Hematopoietic multipotent progenitor cell treated with erythropoietin and hydrocortisone succinate and interleukin-3 and kit ligand, for 4 days (in vitro differentiated cells): ENCODE measurements around the gene ATP9A.
A peak's percentile ranks its signal among the peaks of the same experiment; 100 is the strongest.

ENCODE experiments used
- DNase-seq: peaks from one replicate; pipeline ENCODE4 v3.0.0-alpha.2; 2015

ATP9A gene

GRCh38 chr20:51566594-51566993 is 201.6 kb downstream of the ATP9A start:
- no peak for DNase-seq

GRCh38 chr20:51565298-51566144 is 202.7 kb downstream of the ATP9A start:
- DNase-seq = peak; percentile 42

GRCh38 chr20:51563486-51564332 is 204.5 kb downstream of the ATP9A start:
- DNase-seq = peak; percentile 91

- DNase-seq = no peak
These were observed 205.1 kb downstream of the ATP9A start for GRCh38 chr20:51563174-51563485.

DNA sequence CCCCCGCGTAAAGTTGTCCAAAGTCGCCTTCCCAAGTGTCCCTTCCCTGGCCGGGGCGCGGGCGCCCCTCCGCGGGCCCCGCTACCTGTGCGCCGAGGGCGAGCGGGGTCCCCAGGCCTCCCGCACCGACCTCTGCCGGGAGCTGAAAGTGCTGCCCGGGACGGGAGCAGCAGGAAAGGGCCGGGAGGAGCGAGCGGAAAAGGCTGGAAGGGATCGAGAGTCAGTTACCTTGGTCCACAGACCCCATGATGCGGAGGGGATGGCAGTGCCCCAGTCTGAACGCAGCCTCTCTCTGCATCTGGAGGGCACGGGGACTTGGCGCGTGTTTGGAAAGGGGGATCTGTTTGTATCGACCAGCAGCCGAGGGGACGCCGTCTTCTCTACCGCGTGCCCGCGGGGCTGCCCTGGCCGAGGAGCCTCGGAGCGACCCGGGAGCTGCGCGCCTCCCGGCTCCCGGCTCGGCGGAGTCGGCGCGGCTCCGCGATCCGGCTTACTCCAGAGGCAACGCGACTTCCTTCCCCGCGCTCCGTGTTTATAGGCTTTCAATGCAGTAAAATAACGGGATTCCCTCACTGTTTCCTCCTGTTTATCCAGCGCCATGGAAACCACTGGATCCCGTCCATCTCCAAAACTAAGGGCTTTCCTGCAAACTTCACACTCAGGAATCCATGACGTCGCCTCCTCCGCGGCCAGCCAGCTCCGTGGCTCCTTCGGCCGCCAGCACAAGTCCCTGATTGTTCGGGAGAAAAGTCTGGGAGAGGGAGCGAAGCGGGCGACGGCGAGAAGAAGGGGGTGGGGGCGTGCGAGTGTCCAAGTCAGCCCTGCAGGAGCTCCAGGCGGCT is 205.6 kb downstream of the ATP9A start:
- no peak for DNase-seq

DNA sequence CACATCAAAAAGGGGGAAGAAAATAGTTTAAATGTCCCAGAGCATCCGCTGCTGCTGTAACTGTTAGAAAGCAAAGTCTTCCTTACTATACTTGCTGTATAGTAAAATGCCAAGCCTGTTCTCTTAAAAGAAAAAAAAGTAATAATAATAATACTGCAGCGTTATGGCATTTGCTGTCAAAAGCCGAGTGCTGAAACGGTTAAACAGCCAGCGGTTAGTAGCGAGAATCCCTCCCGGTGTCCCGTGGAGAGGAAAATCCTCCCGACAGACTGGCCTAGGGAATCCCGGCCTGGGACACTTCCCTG is 206.2 kb downstream of the ATP9A start:
- DNase-seq = no peak

GRCh38 chr20:51560550-51561307 is 207.5 kb downstream of the ATP9A start:
- no peak for DNase-seq

DNA sequence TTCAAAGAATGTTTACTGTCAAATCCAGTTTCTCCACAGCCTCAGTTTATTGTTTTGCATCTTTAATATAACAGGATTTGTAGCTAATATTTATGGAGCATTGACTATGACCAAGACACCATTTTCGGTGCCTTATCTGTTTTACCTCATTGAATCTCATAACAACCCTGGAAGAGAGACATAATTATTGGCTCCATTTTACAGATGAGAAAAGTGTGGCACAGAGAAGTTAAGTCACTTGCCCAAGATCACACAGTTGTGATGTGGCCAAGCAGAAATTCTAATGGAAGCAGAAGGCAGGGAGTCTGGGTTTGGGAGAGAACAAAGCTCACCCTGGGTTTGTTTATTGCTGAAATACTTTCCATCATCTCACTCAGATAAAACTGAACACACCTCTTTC is 208.1 kb downstream of the ATP9A start:
- DNase-seq = no peak

DNA sequence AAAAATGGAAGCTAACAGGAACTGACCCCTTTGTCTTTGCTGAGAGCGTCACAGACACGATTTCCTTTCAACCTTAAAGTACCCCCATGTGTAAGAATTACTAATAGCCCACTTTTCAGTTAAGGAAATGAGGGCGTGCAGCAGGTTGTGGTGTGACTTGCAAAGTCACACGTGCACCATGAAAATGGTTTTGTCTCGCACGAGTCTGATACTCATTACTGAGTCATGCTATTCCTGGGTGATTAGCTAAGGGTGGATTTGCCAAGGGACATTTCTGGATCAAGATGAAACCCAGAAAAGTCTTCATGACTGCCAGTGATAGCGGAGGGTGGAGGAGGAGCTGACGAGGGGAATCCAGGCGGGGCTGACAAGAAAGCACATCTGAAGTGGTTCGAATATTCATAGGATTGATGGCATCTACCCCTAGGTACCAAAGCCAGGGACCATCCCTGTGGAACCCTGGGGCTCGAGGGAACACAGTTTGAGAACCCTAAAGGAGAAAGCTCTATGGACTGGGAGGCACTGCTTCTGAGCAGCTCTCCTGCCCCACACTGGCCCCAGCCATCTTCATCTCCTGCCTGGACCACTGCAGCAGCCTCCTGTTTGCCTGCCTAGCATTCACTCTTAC is 213.5 kb downstream of the ATP9A start:
- peak; percentile 16 for DNase-seq

- no peak for DNase-seq
These were observed 214.2 kb downstream of the ATP9A start for GRCh38 chr20:51553897-51554486.

- DNase-seq = no peak
These were observed 217.0 kb downstream of the ATP9A start for GRCh38 chr20:51551186-51551585.

- no peak for DNase-seq
These were observed 218.7 kb downstream of the ATP9A start for GRCh38 chr20:51549474-51549873.

DNA sequence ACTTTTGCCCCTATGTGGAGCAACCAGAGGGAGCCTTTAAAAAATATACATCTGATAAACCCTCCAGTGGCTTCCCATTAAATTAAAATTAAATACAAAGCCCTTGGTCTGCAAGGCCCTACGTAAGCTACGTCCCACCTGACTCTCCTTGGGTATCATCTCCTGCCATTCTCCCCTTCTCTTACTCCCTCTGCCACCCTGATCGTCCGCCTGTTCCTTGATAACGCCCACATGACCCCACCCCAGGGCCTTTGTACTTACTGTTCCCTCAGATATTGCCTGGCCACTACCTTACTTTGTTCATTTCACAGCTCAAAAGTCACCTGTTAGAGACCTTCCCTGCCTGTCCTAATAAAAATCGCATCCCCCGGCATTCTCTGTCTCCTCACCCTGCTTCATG is 220.2 kb downstream of the ATP9A start:
- peak; percentile 61 for DNase-seq
